LNCAP (cell line): Measurements from ENCODE around the gene CRYBG1.

Experiments used
- TF ChIP-seq, protein P1 (sequence below): fragments of 450-650 bp; IDR thresholded peaks from 2 replicates; pipeline ENCODE4 v1.5.1; 2017; ENCODE audit warnings: mild to moderate bottlenecking

The CRYBG1 gene

DNA sequence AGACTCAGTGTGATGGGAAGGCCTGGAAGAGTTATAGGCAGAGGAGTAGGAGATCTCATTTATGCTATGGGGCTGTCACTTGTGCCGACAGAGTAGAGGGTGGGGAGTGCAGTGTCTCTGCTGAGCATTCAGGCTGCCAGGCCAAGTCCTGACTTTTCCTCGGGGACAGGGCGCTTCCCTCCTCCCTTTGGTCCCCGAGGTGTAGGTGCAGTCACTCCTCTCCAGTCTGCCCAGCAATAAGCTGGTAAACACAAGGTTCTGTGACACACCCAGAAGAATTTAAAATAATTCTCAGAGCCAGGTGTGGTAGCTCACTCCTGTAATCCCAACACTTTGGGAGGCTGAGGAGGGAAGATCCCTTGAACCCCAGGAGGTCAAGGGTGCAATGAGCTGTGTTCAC is 109.4 kb downstream of the CRYBG1 start:
- TF ChIP-seq, protein P1, sequence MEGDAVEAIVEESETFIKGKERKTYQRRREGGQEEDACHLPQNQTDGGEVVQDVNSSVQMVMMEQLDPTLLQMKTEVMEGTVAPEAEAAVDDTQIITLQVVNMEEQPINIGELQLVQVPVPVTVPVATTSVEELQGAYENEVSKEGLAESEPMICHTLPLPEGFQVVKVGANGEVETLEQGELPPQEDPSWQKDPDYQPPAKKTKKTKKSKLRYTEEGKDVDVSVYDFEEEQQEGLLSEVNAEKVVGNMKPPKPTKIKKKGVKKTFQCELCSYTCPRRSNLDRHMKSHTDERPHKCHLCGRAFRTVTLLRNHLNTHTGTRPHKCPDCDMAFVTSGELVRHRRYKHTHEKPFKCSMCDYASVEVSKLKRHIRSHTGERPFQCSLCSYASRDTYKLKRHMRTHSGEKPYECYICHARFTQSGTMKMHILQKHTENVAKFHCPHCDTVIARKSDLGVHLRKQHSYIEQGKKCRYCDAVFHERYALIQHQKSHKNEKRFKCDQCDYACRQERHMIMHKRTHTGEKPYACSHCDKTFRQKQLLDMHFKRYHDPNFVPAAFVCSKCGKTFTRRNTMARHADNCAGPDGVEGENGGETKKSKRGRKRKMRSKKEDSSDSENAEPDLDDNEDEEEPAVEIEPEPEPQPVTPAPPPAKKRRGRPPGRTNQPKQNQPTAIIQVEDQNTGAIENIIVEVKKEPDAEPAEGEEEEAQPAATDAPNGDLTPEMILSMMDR, result no peak

GRCh38 chr6:106470316-106470715 is 109.8 kb downstream of the CRYBG1 start:
- TF ChIP-seq, protein P1, result no peak

GRCh38 chr6:106470811-106471210 is 110.3 kb downstream of the CRYBG1 start:
- TF ChIP-seq, protein P1, result no peak

DNA sequence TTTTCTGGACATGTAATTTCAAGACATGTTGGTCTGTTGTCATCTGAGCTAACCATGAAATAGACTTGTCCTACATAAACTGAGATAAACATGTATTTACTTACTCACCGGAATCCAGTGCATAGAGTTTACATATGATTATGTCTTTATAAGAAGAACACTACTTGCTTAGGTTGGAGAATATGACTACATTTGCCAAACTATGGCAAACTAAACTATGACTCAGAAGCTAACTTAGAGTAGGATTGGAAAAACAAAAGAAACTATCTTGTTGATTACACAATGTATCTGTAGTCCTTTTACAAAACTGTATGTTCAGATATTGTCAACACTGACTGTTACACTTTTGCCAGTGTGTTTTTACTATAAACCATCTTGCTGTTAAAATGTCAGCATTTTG is 113.3 kb downstream of the CRYBG1 start:
- TF ChIP-seq, protein P1, result no peak

- TF ChIP-seq, protein P1, result no peak
Observed at GRCh38 chr6:106474466-106474865, 113.9 kb downstream of the CRYBG1 start.

DNA sequence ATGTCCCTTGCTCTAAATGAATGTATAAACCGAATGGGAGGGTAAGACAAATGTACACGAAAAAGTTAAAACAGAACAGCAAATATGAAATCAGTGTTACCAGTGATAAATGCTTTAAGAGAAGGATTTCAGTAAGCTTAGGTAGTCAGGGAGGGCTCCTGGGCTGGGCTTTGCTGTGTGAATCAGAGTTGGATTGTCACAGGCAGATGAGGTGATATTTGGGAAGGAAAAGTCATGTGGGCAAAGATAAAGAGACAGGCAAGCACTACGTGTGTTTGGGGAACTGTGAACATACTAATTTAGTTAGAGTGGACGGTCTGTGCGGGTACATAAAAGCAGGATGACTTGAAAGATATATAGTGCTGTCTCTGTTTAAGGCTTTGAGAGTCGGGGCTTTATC is 114.8 kb downstream of the CRYBG1 start:
- TF ChIP-seq, protein P1, result no peak

GRCh38 chr6:106476331-106477105 is 116.0 kb downstream of the CRYBG1 start:
- TF ChIP-seq, protein P1, result no peak
